Erythroblast (primary cell): Measurements from ENCODE around the gene TYSND1.

Source experiments
- GATA1 ChIP-seq: IDR thresholded peaks from 2 replicates; pipeline ENCODE4 v1.6.1; 2011; ENCODE audit warnings: low read depth, mild to moderate bottlenecking, control low read depth, low read length, moderate library complexity
- POLR2A ChIP-seq: IDR thresholded peaks from 2 replicates; pipeline ENCODE4 v1.6.1; 2011; ENCODE audit warnings: mild to moderate bottlenecking, low read length

GRCh38 chr10:70120417-70120816, 26.1 kb downstream of the TYSND1 start:
- no peak for TF ChIP-seq POLR2A
- TF ChIP-seq GATA1, result no peak
